ENCODE results near the gene ACOD1.
"Not testable (repeated sequence)": the region's sequence is repeated elsewhere in the genome, so short reads cannot be mapped to it uniquely, and the experiment has no call there.

Gene ACOD1

GRCh38 chr13:76953968-76954367 lies 5.7 kb downstream of the ACOD1 start:
- no peak for DNase-seq

DNA sequence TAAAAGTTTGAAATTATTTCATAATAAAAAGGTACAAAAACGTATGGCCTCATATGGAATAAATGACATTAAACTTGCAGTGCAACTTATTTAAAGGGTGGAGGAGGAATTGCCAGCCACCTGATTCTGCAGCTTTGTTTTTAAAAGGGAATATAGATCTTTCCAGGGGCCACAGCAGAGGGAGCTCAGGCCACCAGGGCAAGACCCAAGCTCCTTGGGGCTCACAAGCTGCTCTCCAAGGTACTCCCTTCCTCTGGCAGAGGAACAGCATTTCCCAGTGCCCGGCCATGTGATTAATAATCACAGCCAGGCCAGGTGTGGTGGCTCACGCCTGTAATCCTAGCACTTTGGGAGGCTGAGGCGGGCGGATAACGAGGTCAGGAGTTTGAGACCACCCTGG lies 6.2 kb downstream of the ACOD1 start:
- no peak for DNase-seq

DNA sequence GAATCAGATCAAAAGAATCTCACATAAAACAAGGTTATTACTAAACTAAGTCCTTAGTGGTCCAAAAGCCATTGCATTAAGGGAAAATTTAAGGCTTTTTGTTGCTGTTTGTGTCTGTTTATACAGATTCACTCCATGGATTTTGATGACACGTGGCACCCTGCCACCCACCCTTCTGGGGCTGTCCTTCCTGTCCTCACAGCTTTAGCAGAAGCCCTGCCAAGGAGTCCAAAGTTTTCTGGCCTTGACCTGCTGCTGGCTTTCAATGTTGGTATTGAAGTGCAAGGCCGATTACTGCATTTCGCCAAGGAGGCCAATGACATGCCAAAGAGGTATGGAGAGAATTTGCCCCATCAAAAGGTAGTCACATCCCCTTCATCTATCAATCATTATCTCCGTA lies 6.9 kb downstream of the ACOD1 start:
- no peak for DNase-seq

DNA sequence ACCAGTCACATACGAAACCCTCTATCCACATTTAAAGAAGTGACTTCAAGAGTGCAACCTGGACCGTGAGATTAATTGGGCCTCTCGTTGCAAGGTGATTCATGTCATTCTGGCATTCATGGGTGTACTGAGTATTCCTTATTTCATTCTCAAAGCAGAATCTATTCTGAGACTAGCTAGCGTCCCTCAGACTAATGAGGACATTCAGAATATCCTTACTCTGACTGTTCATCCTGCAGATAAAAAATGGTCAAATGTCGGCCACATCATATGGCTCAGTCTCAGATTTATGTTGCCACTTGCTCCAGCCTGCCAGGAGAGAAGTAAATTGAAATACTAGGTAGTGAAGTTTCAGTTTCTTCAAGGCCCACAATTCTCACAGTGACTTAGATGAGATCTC lies 7.3 kb downstream of the ACOD1 start:
- no peak for DNase-seq

- no peak for DNase-seq
These were observed 10.6 kb downstream of the ACOD1 start for GRCh38 chr13:76958841-76959432.

DNA sequence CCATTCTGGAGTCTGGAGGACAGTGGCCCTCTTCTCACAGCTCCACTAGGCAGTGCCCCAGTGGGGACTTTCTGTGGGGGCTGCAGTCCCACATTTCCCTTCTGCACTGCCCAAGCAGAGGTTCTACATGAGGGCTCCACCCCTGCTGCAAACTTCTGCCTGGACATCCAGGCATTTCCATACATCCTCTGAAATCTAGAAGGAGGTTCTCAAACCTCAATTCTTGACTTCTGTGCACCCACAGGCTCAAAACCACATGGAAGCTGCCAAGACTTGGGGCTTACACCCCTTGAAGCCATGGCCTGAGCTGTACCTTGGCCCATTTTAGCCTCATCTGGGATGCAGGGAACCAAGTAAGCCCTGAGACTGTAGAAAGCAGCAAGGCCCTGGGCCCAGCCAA lies 11.4 kb downstream of the ACOD1 start:
- DNase-seq = not testable (repeated sequence)

GRCh38 chr13:76965759-76966421 lies 17.6 kb downstream of the ACOD1 start:
- DNase-seq = peak in 5 of 56 donors; percentile 2 to 29 (median 4)

GRCh38 chr13:76967031-76967430 lies 18.7 kb downstream of the ACOD1 start:
- no peak for DNase-seq

DNA sequence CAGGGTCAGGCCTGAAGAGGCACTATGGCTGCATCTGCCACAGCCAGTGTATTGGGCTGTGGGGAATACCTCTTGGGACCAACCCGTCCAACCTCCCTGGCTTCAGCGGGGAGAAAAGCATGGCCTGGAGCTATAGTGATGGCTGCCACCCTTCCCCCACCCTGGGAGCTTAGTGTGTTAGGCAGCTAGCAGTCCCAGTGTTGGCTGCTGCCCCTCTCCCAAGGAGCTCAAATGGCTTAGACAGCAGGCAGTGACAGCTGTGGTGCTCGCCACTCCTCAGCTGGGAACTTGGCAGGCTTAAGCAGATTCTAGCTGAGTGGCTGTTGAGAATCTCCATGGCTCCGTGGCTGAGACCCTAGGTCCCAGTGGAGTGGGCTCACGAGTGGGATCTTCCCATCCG lies 19.7 kb downstream of the ACOD1 start:
- DNase-seq = no peak

GRCh38 chr13:76969488-76970365 lies 21.4 kb downstream of the ACOD1 start:
- no peak for DNase-seq

DNA sequence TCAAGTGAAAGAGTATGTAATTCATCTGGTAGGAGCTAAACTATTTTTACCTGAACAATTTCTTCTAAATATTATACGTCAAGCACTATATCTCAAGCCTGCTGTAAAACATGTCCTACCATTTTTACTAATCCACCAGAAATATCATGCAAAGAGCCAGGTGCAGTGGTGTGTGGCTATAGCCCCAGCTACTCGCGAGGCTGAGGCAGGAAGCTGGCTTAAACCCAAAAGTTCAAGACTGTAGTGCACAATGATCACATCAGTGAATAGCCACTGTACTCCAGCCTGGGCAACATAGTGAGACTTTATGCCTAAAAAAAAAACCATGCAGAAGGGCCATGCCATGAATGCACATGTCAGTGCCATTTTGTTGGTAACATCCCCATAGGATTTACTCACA lies 22.9 kb downstream of the ACOD1 start:
- no peak for DNase-seq

DNA sequence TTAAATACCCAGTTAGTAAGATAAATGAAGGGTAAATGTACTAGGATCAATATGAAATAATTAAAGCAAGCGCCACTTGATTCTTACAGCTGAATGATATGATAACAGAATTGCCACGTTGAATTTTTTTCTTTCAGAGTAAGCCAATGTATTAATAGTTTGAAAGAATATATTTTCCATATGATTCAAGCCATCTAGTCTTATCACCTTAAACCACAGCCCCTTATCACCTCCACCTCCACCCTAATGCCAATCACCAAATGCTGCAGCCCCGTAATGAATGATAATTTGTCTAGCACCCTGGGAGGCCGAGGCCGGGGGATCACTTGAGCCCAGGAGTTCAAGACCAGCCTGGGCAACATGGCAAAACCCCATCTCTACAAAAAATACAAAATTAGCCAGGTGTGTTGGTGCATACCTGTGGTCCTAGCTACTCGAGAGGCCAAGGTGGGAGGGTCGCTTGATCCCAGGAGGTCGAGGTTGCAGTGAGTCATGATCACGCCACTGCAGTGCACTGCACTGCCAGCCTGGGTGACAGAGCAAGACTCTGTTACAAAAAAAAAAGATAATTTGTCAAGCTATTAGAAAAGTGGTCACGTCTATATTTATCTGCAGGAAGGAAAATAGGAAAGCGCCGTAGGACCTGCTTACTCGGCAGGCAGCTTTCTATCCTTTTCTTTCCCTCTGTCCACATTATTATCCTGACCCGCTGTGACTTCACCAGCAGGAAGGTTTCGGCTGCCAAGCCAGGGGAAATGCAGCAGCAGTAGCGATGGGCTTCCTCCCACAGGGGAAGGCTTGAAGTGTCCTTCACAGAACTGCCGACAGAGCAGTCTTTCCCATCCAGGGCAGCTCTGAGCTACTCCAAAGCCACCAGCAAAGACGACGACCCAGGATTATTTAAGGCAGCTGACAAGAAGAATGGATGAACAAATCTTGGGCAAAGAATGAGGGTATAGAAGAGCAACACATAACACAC lies 23.8 kb downstream of the ACOD1 start:
- peak in 2 of 56 donors; percentile 2 to 5 for DNase-seq

- no peak for DNase-seq
These were observed 25.8 kb downstream of the ACOD1 start for GRCh38 chr13:76973920-76974617.

DNA sequence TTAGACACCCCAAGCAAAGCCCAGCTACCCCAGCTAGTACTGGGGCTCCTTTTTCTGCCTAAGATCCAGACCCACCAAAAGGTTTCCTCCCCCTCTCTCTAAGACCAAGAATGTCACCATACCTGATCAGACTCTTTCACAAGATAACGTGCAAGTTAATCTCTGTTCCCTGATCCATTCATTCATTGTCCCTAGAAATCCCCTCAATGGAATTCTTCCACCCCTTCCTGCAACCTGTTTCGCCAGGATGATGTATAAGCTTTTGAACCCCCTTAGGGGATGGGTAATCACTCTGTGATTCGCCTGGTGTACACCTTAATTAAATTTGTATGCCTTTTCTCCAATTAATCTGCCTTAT lies 26.3 kb downstream of the ACOD1 start:
- no peak for DNase-seq

DNA sequence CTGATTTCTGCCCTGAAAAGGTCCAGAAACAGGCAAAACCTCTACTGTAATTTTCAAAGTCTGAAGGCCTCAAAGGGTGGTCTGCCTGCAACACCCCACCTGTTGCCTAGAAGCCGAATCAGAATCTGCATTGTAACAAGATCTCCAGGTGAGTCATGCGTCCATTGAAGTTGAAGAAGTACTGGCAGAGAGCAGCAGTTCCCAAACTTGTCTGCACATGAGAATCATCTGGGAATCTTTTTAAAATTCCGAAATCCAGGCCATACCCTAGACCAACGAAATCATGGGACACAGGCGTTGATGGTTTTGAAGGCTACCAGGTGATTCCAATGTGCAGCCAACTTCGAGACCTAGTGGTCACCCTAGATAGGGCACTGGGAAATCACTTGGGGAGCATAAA lies 27.6 kb downstream of the ACOD1 start:
- no peak for DNase-seq

GRCh38 chr13:76976490-76976889 lies 28.2 kb downstream of the ACOD1 start:
- no peak for DNase-seq

DNA sequence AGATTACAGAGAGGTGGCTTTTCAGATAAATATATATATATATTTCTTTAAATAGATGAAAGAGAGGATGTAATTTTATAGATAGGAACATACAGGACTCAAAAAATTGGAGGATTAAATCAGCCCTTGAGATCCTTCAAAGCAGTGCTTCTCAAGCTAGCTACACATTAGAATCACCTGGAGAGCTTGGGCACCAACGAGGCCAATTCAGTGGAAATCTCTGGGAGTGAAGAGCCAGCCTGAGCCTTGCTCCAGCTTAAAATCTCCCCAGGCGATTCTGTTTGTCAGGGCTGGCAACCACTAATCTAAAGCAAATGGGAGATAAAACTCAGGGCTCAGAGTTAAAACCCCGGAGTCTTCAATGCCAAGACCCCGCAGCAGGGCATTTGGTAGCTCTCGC lies 28.6 kb downstream of the ACOD1 start:
- no peak for DNase-seq

- DNase-seq = peak in 52 of 56 donors; percentile 5 to 88 (median 46)
These were observed 31.9 kb downstream of the ACOD1 start for GRCh38 chr13:76980075-76980718.

GRCh38 chr13:76982061-76982460 lies 33.8 kb downstream of the ACOD1 start:
- DNase-seq = no peak

DNA sequence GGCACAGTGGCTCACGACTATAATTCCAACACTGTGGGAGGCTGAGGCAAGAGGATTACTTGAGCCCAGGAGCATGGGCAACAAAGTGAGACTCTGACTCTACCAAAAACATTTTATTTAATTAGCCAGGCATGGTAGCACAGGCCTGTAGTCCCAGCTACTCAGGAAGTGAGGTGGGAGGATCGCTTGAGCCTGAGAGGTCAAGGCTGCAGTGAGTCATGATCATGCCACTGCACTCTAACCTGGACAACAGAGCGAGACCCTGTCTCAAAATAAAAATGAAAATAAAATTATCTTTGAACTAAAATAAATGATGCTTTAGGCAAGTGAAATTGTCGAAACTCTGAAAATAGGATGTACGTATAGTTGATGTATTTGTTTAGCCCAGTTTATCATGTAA lies 35.4 kb downstream of the ACOD1 start:
- no peak for DNase-seq
